GM12878 (cell line): ENCODE data around the gene SLC6A15. TPM values are rescaled to one million over a fixed set of nuclear protein-coding genes. Genes with fewer than 3 reads are reported as not detected.
A peak's percentile ranks its signal among the peaks of the same experiment; 100 is the strongest.

Experiments
- ATAC-seq: fragments of 200-7000 bp; cut with Tn5 transposase; 3 replicates; pipeline ENCODE4 v1.9.1; 2020; ENCODE audit warnings: mild to moderate bottlenecking, moderate library complexity
- BruUV-seq: library from RNA; stranded (reverse); fragments of 400-500 nt; replicated peaks from 2 replicates; lab custom pipeline; 2021; lab: Mats Ljungman, UMichigan
- CTCF ChIA-PET: fragments of 300-600 bp; sonication (Branson Sonifier 250); formaldehyde crosslinking; extraction: SDS; loops from one replicate; lab custom pipeline; 2021; ENCODE audit warnings: inconsistent platforms; lab: Yijun Ruan, JAX
- POLR2A ChIA-PET: fragments of 350-600 bp; formaldehyde crosslinking; extraction: SDS; loops from one replicate; lab custom pipeline; 2021; ENCODE audit warnings: inconsistent platforms; lab: Charles Lee
- RAD21 ChIA-PET: fragments of 300-600 bp; sonication (Branson Sonifier 250); formaldehyde crosslinking; loops from one replicate; lab custom pipeline; 2023; ENCODE audit warnings: antibody characterized with exemption; ENCODE audit not compliant: unreplicated experiment; lab: Charles Lee
- SMC1A ChIA-PET: fragments of 300-600 bp; sonication (Branson Sonifier 250); formaldehyde crosslinking; loops from one replicate; lab custom pipeline; 2023; ENCODE audit not compliant: unreplicated experiment, uncharacterized antibody; lab: Charles Lee
- DNase-seq: peaks from one replicate; pipeline ENCODE4 v3.0.0-alpha.2; 2011; ENCODE audit warnings: low read depth, low spot score
- FAIRE-seq: peaks from 3 replicates; lab custom pipeline; 2011; peaks lifted over from hg19 to GRCh38; lab: Jason Lieb, UNC
- H2AFZ ChIP-seq: 2 replicates; pipeline ENCODE4 v1.6.0; 2011; ENCODE audit warnings: low read depth, low read length, control low read depth; ENCODE audit not compliant: control insufficient read depth
- H3K27ac ChIP-seq: 2 replicates; pipeline ENCODE4 v1.5.1; 2011; ENCODE audit warnings: control low read depth; ENCODE audit not compliant: control insufficient read depth, insufficient read depth
- H3K27me3 ChIP-seq, 2 experiments: replicated peaks in 1 of 2; 2 replicates each; pipeline versions ENCODE4 v1.6.0 to v1.6.1; 2011; ENCODE audit warnings: low read length in 1 of 2; ENCODE audit not compliant: control insufficient read depth in 2 of 2, insufficient read depth in 2 of 2
- H3K36me3 ChIP-seq, 2 experiments: 2 replicates each; pipeline ENCODE4 v1.5.1; 2011; ENCODE audit warnings: low read length in 1 of 2; ENCODE audit not compliant: control insufficient read depth in 2 of 2, insufficient read depth in 2 of 2
- H3K4me1 ChIP-seq: 2 replicates; pipeline ENCODE4 v1.6.1; 2011; ENCODE audit warnings: mild to moderate bottlenecking, low read length, moderate library complexity, mixed read lengths; ENCODE audit not compliant: control insufficient read depth, insufficient read depth
- H3K4me2 ChIP-seq: 2 replicates; pipeline ENCODE4 v1.6.0; 2011; ENCODE audit warnings: control low read depth; ENCODE audit not compliant: control insufficient read depth, insufficient read depth
- H3K4me3 ChIP-seq: fragments of 200-600 bp; sonication (generic); 2 replicates; pipeline ENCODE4 v1.5.1; 2016
- H3K79me2 ChIP-seq: 2 replicates; pipeline ENCODE4 v1.6.0; 2011; ENCODE audit warnings: low read length; ENCODE audit not compliant: control insufficient read depth, insufficient read depth
- H3K9ac ChIP-seq: 2 replicates; pipeline ENCODE4 v1.8.0; 2011; ENCODE audit warnings: low read length, control low read depth, mixed read lengths; ENCODE audit not compliant: control insufficient read depth, insufficient read depth
- H3K9me3 ChIP-seq: replicated peaks from 3 replicates; pipeline ENCODE4 v1.5.1; 2011; ENCODE audit warnings: mild to moderate bottlenecking, low read length; ENCODE audit not compliant: control insufficient read depth, insufficient read depth
- H4K20me1 ChIP-seq: 2 replicates; pipeline ENCODE4 v1.6.0; 2011; ENCODE audit not compliant: control insufficient read depth, insufficient read depth
- EED ChIP-seq: sonication (generic); IDR thresholded peaks from 2 replicates; pipeline ENCODE4 v1.6.1; 2016; ENCODE audit warnings: antibody characterized with exemption, low read depth
- EP300 ChIP-seq, 2 experiments: fragments of 150-350 bp in 1 of 2; IDR thresholded peaks; 2 replicates each; pipeline ENCODE4 v1.6.1; 2011 to 2012; ENCODE audit warnings: low read depth in 2 of 2, low read length in 2 of 2, borderline replicate concordance in 1 of 2, improper control_type of control experiment in 1 of 2, inconsistent platforms in 1 of 2; ENCODE audit not compliant: control insufficient read depth in 1 of 2
- IRF5 ChIP-seq: fragments of 450-650 bp; IDR thresholded peaks from 2 replicates; pipeline ENCODE4 v1.6.1; 2017; ENCODE audit warnings: borderline replicate concordance
- MEF2A ChIP-seq: IDR thresholded peaks from 2 replicates; pipeline ENCODE4 v1.6.1; 2011; ENCODE audit warnings: low read depth, mild to moderate bottlenecking, low read length, moderate library complexity; ENCODE audit not compliant: insufficient read depth
- MXI1 ChIP-seq: fragments of 150-350 bp; IDR thresholded peaks from 2 replicates; pipeline ENCODE4 v1.6.1; 2011; ENCODE audit warnings: low read depth, mild to moderate bottlenecking, inconsistent platforms, low read length, improper control_type of control experiment
- RELB ChIP-seq: fragments of 450-650 bp; IDR thresholded peaks from 2 replicates; pipeline ENCODE4 v1.6.1; 2017; ENCODE audit warnings: low read depth, mild to moderate bottlenecking, moderate library complexity
- RUNX3 ChIP-seq: IDR thresholded peaks from 2 replicates; pipeline ENCODE4 v1.6.1; 2012; ENCODE audit warnings: low read length, inconsistent platforms
- SMAD1 ChIP-seq: fragments of 450-650 bp; IDR thresholded peaks from 2 replicates; pipeline ENCODE4 v1.6.1; 2018; ENCODE audit warnings: mild to moderate bottlenecking, low read depth; ENCODE audit not compliant: partially characterized antibody
- STAT1 ChIP-seq: fragments of 450-650 bp; conservative IDR thresholded peaks from 2 replicates; pipeline ENCODE4 v1.6.1; 2014; ENCODE audit warnings: antibody characterized with exemption, mild to moderate bottlenecking
- STAT3 ChIP-seq: IDR thresholded peaks from 2 replicates; pipeline ENCODE4 v1.6.1; 2011; ENCODE audit warnings: low read depth, low read length, improper control_type of control experiment
- SUZ12 ChIP-seq: fragments of 200-600 bp; sonication (generic); IDR thresholded peaks from one replicate; pipeline ENCODE4 v1.6.1; 2018; ENCODE audit warnings: antibody characterized with exemption, mild to moderate bottlenecking; ENCODE audit not compliant: unreplicated experiment
- TBL1XR1 ChIP-seq: IDR thresholded peaks from 2 replicates; pipeline ENCODE4 v1.6.1; 2012; ENCODE audit warnings: low read depth, low read length, improper control_type of control experiment
- TCF3 ChIP-seq: IDR thresholded peaks from 2 replicates; pipeline ENCODE4 v1.6.1; 2012; ENCODE audit warnings: low read depth, mild to moderate bottlenecking, low read length, borderline replicate concordance; ENCODE audit not compliant: insufficient read depth
- WGBS: methylation state at CpG from one replicate; pipeline ENCODE4 v1.1.6; 2016; ENCODE audit warnings: low lambda C conversion rate; ENCODE audit not compliant: insufficient replicate concordance, insufficient coverage; ENCODE audit errors: missing lambda C conversion rate; 5-methylcytosine and 5-hydroxymethylcytosine counted together
- in situ Hi-C: fragments of 300-500 bp; cut with MboI; formaldehyde crosslinking; loops from 9 replicates; pipeline ENCODE4 v1.14.3; 2018; ENCODE audit warnings: mixed read lengths
- intact Hi-C: fragments of 100-400 bp; cut with micrococcal nuclease; formaldehyde crosslinking; loops from one replicate; pipeline ENCODE4 v1.14.2; 2022; ENCODE audit not compliant: unreplicated experiment
- polyA plus RNA-seq, 11 experiments: library from polyadenylated mRNA; depleted of rRNA in 4 of 11; unstranded in 6 of 11; stranded (reverse) in 5 of 11; fragments of >200 nt; fragmentation: Nextera tagmentation in 4 of 11; fragmentation: Illumina TruSeq in 1 of 11; extraction: Ambion mirVana in 4 of 11; extraction: Trizol in 1 of 11; gene quantifications; 1 replicate in 1 of 11; 2 replicates in 10 of 11; pipeline versions ENCODE4 v1.2.1 to v1.2.3, GENCODE V29; 2011 to 2016; ENCODE audit warnings: inconsistent platforms in 2 of 11, missing spikeins in 2 of 11, low read depth in 1 of 11
- total RNA-seq, 4 experiments: library from RNA; depleted of rRNA in 3 of 4; stranded (reverse); fragments of >200 nt in 3 of 4; fragmentation: Illumina TruSeq in 1 of 4; extraction: Trizol in 1 of 4; gene quantifications; 2 replicates each; pipeline versions ENCODE4 v1.2.1 to v1.2.3, GENCODE V29; 2013 to 2021

The SLC6A15 gene
- total and polyA plus RNA-seq, 10 of the 15 experiments (the other 5 are each of a cell fraction or from before 2014, with no cell fraction given), result 0.04 TPM; not detected in 9

GRCh38 chr12:84813780-84814663 lies 98.6 kb downstream of the SLC6A15 start:
- no peaks in the 10 kb centered on the region for H3K27me3 ChIP-seq
- DNase-seq (no peak), FAIRE-seq (no peak), ATAC-seq (peak; percentile 85)
- no peaks in the 10 kb centered on the region for H3K79me2 ChIP-seq
- no peaks in the 10 kb centered on the region for H4K20me1 ChIP-seq
- H3K27ac ChIP-seq, result no peak overlapping the region
- CTCF ChIA-PET, result interaction anchor here (1.2 to 1.6 kb wide), 2 partner anchors 8 to 29 kb away, joined by 5 to 7 read pairs; no protein-coding TSS in a partner anchor
- SMC1A ChIA-PET, result interaction anchor here (1.5 to 1.6 kb wide), 2 partner anchors 12 to 15 kb away, joined by 3 read pairs; no protein-coding TSS in a partner anchor
- POLR2A ChIA-PET, result no interaction called here
- no peak overlapping the region for H2AFZ ChIP-seq
- H3K9ac ChIP-seq, result no peak overlapping the region
- H3K36me3 ChIP-seq, result no peaks in the 10 kb centered on the region
- in situ Hi-C loops, result no loop called here
- WGBS, result 30% methylated on average over 1 of the region's 1 CpG
- intact Hi-C loops, result no loop called here
- H3K4me3 ChIP-seq, result no peak overlapping the region
- no peak overlapping the region for H3K4me2 ChIP-seq
- no TSS peak for BruUV-seq
- TF ChIP-seq EP300 (IDR thresholded peaks at IDR 0.05; ENCODE audit: borderline replicate concordance in 1 of 2, control insufficient read depth in 1 of 2, low read depth in 2 of 2, low read length in 2 of 2) (peak in 1 of 2 experiments; percentile 27; a peak in 1 of 4 replicates), RUNX3 (peak; percentile 21; the same call in 1 of the 2 replicates), IRF5 (no peak)
- RAD21 ChIA-PET, result no interaction called here
- H3K4me1 ChIP-seq, result no peaks in the 10 kb centered on the region
- no peaks in the 10 kb centered on the region for H3K9me3 ChIP-seq

- Histone ChIP-seq H3K9ac (no peak overlapping the region), H3K79me2 (no peaks in the 10 kb centered on the region), H3K4me2 (no peak overlapping the region), H3K9me3 (no peaks in the 10 kb centered on the region), H2AFZ (no peak overlapping the region), H3K36me3 (no peaks in the 10 kb centered on the region), H3K4me1 (no peaks in the 10 kb centered on the region), H3K27me3 (no peaks in the 10 kb centered on the region), H4K20me1 (no peaks in the 10 kb centered on the region), H3K4me3 (no peak overlapping the region), H3K27ac (no peak overlapping the region)
- ChIA-PET SMC1A (no interaction called here), POLR2A (no interaction called here), CTCF (no interaction called here), RAD21 (no interaction called here)
- intact Hi-C loops, result no loop called here
- no peak for ATAC-seq
- no peak for DNase-seq
- FAIRE-seq, result no peak
- no TSS peak for BruUV-seq
- in situ Hi-C loops, result no loop called here
- 79% methylated on average over 3 of the region's 3 CpGs for WGBS
- TF ChIP-seq TCF3 (no peak), MXI1 (no peak), TBL1XR1 (no peak), STAT3 (no peak), RELB (no peak), EED (no peak), SUZ12 (no peak), MEF2A (no peak), STAT1 (no peak), SMAD1 (no peak)
These were observed 101.3 kb downstream of the SLC6A15 start for GRCh38 chr12:84811291-84811690.
